HG03097 (cell line): ENCODE measurements around the gene WDR5.
A peak's percentile ranks its signal among the peaks of the same experiment; 100 is the strongest.
"Not testable (repeated sequence)": the region's sequence is repeated elsewhere in the genome, so short reads cannot be mapped to it uniquely, and the experiment has no call there.

Source experiments
- ATAC-seq: cut with Tn5 transposase; IDR thresholded peaks from one replicate; pipeline ENCODE4 v1.9.1; 2021; ENCODE audit not compliant: unreplicated experiment, low FRiP score

WDR5 gene

DNA sequence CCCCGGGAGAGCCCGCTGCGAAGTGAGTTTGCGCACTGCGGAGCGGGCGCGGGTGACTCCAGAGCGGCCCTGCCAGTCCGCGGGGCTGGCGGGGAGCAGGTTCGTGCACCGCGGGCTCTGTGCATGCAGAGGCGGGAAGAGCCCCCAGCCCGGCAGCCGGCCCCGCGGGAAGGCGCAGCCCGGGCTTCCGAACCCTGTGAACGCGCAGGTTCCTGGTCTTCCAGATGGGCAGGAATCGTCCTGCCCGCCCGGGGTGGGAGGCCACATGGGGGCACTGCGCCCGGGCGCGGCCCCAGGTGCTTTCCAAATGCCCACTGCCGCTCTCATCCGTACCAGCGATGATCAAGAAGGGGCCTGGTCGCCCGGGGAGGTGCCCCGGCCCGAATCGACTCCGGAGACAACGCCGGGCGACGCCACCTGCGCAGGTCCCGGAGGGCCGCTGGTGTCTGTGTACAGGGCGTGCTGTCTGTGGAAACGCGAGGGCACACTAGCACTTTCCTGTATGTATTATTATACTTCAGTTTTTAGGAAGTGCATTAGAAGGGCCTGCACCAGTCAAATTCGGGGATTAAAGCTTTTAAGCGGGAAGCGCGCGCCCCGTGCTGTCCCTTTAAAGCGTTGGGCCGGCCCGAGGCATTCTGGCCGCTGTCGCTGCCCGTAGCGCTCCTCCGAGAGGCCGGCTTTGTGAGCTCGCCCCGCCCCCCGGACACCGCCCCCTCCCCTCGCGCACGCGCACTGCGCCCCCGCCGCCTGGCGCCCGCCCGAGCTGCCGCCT lies at the start of gene WDR5:
Gene WDR5, plus strand, starts transcription at position 740 of the 775 bp plus-strand sequence. CDS start 3,796 bp downstream, outside the sequence.
- ATAC-seq, result peak; percentile 45

DNA sequence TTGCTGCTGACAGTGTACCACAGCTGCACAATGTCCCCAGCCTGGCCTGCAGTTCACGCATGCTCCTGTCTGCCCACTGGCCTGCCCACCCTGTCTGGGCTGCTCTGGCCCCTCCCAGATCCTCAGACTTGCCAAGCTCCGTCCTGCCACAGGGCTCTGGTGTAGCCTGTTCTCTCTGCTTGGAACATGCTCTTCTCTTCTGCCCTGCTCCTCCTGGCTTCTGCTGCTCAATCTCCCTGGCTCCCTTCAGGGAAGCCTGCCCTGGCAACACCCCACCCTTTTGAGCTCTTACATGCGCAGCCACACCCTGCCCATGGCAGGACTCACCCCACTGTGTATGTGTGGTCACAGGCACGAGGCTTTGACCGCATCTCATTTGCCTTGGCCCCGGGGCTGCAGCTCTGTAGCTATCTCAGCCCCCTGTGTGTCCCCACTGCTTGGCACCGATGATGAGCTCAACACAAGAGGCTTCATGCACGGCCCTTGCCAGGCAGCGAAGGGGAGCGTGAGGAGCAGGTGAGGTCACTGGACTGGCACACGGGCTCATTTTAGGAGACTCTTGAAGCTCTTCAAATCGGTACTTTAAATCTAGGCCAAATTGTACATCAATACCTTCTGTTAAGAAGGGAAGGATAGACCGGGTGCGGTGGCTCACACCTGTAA lies 47.7 kb upstream of the WDR5 start:
- ATAC-seq, result no peak

- no peak for ATAC-seq
Observed at GRCh38 chr9:134089972-134090371, 45.9 kb upstream of the WDR5 start.

DNA sequence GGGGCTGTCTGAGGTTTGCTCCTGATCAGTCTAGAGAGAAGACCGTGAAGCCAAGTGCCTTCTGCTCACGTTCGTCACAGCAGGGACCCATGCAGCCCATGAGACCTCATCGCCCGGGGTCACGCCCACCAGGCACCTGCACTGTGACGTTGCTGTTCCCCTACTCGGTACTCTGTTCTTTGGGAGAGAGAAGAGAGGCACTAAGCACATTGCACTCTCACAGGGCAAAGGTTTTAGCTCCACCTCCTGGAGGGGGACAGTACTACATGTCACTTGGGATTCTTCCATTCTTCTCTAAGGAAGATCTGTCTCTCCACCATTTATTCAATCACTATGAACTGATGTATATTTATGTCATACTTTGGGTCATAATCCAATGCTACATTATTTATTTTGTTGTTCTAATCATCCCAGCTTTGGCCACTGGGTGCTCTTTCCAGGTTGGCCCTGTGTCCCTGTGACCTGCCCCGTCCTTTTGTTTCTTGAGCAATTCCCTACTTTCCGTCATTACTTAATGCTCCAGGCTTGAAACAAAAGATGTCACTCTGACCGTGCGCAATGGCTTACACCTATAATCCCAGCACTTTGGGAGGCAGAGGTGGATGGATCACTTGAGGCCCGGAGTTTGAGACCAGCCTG lies 36.6 kb upstream of the WDR5 start:
- no peak for ATAC-seq

DNA sequence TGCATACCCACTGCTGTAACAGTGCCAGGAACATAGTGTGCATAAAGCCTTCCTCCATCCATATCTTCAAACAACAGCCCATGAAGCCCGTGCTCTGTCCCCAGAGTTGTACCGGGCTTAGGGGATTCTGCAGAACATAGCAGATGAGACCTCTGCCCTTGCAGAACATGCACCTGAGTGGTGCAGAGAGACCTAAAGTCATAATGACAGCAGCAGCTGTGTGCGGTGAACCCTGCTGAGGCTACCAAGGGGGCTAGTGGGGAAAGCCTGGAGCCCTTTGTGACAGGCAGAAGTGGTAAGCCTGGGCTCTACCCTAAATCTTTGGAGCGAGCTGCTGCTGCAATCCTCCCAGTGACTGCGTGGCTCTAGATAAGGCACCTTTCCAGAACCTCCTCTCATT lies 35.8 kb upstream of the WDR5 start:
- no peak for ATAC-seq

GRCh38 chr9:134101133-134101532 lies 34.7 kb upstream of the WDR5 start:
- not testable (repeated sequence) for ATAC-seq

- ATAC-seq, result no peak
Observed at GRCh38 chr9:134101623-134102149, 34.2 kb upstream of the WDR5 start.

DNA sequence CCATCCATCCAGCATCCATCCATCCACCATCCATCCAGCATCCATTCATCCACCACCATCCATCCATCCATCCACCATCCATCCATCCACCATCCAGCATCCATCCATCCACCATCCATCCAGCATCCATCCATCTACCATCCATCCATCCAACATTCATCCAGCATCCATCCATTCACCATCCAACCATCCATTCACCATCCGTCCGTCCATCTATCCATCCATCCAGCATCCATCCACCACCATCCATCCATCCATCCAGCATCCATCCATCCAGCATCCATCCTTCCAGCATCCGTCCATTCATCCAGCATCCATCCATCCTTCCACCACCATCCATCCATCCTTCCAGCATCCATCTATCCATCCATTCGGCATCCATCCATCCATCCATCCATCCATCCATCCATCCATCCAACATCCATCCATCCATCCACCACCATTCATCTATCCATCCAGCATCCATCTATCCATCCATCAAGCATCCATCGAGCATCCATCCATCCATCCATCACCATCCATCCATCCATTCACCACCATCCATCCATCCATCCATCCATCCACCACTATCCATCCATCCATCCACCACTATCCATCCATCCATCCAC lies 32.4 kb upstream of the WDR5 start:
- ATAC-seq, result no peak

- ATAC-seq, result no peak
Observed at GRCh38 chr9:134111064-134111463, 24.8 kb upstream of the WDR5 start.

DNA sequence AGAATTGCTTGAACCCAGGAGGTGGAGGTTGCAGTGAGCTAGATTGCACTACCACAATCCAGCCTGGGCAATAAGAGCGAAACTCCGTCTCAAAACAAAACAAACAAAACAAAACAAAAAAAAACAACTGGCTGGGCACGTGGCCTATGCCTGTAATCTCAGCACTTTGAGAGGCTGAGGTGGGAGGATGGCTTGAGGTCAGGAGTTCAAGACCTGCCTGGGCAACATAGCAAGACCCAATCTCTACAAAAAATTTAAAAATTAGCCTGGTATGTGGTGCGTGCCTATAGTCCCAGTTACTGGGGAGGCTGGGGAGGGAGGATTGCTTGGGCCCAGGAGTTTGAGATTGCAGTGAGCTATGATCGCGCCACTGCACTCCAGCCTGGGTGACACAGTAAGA lies 23.3 kb upstream of the WDR5 start:
- ATAC-seq, result no peak

GRCh38 chr9:134118972-134119371 lies 16.9 kb upstream of the WDR5 start:
- ATAC-seq, result not testable (repeated sequence)

DNA sequence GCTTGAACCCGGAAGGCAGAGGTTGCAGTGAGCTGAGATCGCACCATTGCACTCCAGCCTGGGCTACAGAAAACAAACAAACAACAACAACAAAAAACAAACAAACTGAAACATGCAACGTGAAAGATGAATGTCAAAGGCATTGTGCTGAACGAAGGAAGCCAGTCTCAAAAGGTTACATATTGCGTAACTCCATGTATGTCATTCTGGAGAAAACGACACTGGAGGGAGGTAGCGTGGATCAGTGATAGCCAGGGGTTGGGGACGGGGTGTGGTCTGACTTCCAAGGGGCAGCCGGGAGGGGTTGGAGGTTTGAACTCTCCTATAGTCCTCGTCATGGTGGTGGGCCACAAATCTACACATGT lies 12.1 kb upstream of the WDR5 start:
- no peak for ATAC-seq

- no peak for ATAC-seq
Observed at GRCh38 chr9:134125413-134126095, 10.3 kb upstream of the WDR5 start.

DNA sequence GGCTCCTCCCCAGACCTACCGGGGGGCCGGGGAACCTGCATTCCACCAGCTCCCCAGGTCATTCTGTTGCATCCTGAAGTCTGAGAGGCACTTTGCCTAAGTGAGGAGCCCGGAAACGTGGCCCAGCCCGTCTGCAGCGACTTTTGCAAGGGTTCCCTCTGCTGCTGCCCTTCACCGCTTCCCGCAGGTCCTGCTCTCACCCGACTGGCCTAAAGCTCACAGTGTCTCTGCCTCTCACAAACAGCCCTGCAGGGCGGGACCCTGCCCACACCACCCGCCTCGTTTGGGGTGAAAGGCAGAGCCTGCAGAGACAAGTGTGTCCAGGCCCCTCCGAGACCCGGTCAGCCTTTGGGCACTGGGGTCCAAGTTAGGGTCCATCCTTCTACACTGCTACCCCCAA lies 9.5 kb upstream of the WDR5 start:
- no peak for ATAC-seq

GRCh38 chr9:134127065-134127580 lies 8.8 kb upstream of the WDR5 start:
- no peak for ATAC-seq

DNA sequence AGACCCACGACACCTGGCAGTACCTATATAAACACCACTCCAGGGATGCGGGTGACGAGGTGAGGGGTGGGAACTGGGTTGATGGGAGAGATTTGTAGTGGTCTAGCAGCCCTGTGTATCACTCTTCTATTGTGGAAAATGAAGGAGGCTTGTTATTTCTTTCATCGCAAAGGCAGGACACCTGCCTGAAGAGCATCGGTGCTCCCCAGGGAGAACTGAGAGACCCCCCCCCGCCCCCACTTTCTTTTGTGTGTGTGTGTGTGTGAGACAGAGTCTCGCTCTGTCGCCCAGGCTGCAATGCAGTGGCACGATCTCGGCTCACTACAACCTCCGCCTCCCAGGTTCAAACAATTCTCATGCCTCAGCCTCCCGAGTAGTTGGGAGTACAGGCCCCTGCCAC lies 8.3 kb upstream of the WDR5 start:
- no peak for ATAC-seq

- ATAC-seq, result no peak
Observed at GRCh38 chr9:134128727-134129679, 6.9 kb upstream of the WDR5 start.

DNA sequence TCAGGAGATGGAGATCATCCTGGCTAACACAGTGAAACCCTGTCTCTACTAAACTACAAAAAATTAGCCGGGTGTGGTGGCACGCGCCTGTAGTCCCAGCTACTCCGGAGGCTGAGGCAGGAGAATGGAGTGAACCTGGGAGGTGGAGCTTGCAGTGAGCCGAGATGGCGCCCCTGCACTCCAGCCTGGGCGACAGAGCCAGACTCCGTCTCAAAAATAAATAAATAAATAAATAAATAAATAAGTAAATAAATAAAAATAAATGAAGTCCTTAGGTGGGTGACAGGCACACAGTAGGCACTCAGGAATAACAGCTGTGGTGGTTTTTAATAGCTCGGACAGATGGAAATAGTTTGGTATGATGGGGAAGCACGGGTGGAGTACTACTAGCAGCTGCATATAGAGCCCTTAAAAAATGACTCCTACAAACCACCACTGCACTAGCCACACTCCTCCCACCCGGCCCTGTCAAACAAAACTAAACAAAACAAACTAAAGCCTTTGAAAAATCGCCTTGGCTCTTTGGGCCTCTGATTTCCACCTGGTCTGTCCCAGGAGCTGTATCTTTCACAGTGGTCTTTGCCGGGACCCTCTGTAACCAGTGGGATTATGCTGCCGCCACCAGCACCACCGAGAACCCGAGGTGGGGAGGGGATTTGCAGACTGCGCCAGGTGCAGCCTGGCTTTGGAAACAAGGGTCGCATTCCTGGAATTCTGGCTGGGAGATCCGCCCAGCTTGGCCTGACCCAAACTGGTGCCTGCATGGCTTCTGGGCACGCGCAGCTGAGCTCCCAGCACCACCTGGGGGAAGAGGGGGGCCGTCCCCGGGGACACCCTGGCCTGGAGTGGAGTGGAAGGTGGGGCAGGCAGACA lies 5.1 kb upstream of the WDR5 start:
- no peak for ATAC-seq
